Stimulated activated CD8-positive, alpha-beta memory T cell treated with anti-CD3 and anti-CD28 coated beads, Interleukin-4, amount 100 ng/mL, for 24 hours (primary cell): ENCODE data around the gene OOSP4B.
"Not testable (repeated sequence)": the region's sequence is repeated elsewhere in the genome, so short reads cannot be mapped to it uniquely, and the experiment has no call there.

Experiments used
- DNase-seq: peaks from one replicate; pipeline ENCODE4 v3.0.0-alpha.2; 2020; ENCODE audit warnings: low read depth

The OOSP4B gene

DNA sequence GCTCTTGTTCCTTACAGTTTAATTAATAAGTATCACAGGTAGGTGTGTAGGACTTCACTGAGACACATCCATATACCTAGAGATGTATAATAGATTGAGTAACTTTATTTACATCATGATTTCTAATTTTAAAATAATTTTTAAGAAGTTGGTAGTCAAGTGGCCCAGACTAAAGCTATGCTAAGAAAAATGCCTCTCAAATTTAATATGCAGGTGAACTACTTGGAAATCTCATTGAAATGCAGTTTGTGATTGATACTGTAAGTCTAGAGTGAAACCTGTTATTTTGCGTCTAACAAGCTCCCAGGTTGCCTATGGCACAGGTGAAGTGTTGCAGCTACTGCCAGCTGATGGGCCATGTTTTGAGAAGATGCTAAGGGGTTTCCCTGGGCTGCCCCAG is at the start of gene OOSP4B:
Gene OOSP4B (plus strand): TSS at position 301 of the 400 bp plus-strand sequence.
- DNase-seq = no peak

DNA sequence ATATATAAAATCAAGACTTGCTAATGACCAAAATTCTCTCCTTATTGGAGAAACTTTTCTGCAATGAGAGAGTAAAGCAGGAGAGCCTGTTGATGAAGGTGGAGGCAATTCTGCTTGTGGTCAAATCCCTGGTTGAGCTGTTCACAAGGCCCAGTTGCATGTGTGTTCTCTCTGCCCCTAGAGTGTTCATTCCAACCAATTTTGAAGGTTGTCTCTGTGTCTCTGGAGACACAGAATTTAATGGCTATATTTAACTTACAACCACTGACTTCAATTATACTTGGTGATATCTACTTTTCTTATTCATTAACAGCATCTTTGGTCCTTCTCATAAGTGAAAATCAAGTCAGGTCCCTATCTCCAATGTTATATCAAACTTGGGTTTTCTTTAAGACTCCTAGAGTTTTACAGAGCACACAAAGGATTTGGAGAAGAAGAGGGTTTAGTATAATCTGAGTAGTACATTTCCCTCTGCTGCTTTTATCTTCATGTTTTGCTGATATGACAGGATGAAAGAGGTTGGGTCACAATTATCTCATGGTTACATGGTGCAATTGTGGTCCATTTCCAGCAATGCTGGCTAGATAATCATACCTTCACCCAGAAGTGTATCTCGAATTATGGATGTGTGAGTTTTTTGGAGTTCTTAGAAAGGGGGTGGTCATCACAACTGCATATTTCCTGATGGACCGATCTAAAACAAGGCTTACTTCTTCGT is 49.1 kb upstream of the OOSP4B start:
- DNase-seq = no peak

DNA sequence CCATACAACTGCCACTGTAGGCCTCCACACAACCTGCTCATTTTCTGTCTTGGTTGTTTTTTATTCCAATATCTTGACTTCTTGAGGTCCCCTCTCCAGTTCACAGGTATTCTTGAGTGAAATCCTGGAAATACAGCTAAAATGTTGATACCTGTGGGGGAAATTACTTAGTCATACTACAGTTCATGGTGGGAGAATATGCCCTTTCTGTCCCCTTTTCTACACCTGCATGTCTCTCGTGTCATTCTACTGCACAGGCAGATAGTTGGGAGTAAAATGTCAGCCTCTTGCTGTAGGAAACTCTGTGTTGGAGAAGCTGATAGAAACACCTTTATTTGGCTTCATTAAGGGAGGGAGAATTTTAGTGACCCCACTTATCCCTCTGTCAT is 48.6 kb upstream of the OOSP4B start:
- no peak for DNase-seq

DNA sequence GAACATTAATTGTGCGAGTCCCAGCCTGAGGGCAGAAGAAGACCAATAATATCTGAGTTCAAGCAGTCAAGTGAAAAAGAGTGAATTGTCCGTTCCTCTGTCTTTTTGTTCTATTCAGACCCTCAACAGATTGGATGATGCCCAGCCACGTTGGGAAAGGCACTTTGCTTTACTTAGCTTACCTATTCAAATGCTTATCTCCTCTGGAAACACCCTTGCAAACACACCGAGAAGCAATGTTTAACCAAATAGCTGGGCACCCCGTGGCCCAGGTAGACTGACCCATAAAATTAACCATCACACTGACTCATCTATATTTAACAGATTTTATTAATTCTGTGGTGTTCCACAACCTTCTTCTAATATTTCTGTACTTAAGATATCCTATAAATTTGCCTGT is 43.9 kb upstream of the OOSP4B start:
- DNase-seq = no peak

DNA sequence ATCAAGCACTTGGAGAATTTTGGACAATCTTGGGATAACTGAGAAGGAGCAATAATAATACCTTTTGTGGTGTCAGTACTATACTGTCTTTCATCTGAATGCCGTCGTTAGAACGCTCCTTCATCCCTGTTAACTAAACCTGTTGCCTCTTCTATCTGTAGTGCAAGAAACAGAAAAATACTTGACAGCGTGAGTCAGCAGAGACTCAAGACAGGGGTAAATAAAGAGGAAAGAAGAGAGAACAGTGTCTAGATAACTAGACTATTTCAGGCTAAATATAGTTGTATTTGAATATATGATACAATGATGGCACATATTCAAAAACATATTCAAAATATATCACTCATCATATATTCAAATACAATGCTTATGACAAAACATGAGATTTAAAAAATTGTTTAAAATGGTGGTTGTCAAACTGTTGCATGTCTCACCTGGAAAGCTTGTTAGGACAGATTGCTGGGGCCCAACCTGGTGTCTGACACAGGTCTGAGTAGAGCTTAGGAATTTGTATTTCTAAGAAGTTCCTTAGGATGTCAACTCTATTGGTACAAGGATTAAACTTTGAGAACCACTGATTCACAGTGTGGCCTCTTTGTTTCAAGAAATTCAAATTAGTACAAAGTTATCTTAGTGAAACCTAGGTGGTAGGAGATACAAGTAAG is 35.7 kb upstream of the OOSP4B start:
- no peak for DNase-seq

DNA sequence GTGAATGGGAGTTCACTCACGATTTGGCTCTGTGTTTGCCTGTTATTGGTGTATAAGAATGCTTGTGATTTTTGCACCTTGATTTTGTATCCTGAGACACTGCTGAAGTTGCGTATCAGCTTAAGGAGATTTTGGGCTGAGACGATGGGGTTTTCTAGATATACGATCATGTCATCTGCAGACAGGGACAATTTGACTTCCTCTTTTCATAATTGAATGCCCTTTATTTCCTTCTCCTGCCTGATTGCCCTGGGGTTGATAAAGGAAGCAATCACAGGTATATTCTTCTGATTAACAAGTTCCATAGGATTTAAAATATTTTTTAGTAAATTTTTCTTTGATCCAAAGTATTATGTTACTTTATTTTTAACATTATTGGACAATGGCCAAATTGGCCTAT is 34.9 kb upstream of the OOSP4B start:
- not testable (repeated sequence) for DNase-seq

- DNase-seq = no peak
These were observed 33.8 kb upstream of the OOSP4B start for GRCh38 chr11:59983212-59983611.

DNA sequence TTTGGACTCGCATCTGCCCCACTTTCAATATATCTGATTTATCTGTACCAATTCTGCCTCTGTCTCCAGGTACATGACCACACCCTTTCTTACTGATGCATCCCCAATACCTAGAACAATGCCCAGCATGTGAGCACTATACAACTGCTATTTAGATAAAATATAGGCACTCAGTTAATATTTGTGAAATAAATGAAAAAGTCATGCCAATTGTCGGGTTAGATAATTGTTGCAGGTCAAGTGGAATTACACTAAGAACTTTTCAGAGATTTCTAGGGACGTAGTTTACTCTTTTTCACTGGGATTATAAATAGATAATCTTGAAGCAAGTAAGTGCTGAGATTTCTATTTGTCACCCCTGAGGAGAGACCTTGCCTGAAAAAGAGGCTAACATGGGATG is 32.6 kb upstream of the OOSP4B start:
- no peak for DNase-seq

- DNase-seq = no peak
These were observed 26.6 kb upstream of the OOSP4B start for GRCh38 chr11:59990421-59990820.

- DNase-seq = no peak
These were observed 24.6 kb upstream of the OOSP4B start for GRCh38 chr11:59992425-59992824.

DNA sequence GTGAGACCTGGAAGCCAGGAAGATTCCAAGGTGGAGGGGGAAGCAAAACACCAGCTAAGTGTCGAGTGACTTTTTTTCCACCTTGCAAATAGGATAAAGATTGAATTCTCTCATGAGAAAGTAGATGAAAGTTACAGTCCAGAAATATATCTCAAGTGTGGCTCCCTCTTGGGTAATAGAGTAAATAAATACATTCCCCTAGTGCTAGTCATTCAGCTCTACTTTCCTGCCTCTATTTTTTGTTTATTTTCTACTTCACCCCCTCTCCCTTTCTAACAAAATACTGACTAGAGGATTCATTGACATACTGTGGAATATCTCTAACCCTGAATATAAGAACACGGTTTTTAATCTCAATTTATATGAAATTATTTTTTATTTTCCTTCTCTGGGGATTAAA is 19.2 kb upstream of the OOSP4B start:
- DNase-seq = no peak

DNA sequence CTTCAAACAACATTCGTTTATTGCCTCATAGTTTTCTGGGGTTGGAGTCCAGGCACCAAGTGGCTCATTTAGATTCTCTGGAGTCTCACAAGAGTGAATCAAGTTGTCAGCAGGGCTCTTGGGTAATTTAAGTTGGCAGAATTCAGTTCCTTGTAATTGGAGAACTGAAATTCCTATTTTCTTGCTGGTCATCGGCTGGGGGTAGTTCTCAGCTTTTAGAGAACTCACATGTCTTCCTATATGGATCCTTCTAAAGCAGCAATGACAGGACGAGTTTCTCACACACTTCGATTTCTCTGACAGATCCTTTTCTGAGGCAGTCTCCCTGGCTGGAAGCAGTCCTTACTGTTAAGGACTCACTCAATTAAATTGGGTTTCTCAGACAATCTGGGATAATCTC is 17.3 kb upstream of the OOSP4B start:
- DNase-seq = no peak

GRCh38 chr11:60003729-60004128 is 13.3 kb upstream of the OOSP4B start:
- DNase-seq = no peak

DNA sequence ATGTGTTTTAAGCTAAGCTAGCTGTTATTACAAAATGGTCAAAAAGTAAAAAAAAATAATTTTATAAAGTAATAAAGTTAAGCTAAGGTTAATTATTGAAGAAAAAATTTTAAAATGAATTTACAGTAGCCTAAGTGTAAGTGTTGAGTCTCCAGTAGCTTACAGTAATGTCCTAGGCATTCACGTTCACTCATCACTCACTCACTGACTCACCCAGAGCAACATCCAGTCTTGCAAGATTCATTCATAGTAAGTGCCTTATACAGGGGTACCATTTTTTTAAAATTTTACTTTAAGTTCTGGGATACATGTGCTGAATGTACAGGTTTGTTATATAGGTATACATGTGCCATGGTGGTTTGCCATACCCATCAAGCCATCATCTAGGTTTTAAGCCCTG is 11.6 kb upstream of the OOSP4B start:
- no peak for DNase-seq

DNA sequence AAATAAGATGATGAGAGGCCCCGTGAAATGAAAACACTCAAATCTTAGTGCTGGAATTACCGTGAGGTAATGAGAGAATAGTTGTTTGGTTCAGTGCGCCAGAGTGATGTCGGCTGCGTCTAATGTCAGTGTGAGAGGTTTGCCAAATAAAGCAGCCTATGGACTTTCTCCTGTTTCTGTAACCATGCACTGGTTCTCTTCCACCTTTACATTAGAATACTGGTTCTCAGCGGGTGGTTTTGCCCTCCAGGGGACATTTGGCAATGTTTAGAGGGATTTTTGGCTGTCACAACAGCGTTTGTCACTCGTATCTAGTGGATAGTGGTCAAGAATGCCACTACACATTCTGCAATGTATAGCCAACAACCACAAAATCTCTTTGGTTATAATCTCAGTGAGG is 1.1 kb downstream of the OOSP4B start:
- no peak for DNase-seq

DNA sequence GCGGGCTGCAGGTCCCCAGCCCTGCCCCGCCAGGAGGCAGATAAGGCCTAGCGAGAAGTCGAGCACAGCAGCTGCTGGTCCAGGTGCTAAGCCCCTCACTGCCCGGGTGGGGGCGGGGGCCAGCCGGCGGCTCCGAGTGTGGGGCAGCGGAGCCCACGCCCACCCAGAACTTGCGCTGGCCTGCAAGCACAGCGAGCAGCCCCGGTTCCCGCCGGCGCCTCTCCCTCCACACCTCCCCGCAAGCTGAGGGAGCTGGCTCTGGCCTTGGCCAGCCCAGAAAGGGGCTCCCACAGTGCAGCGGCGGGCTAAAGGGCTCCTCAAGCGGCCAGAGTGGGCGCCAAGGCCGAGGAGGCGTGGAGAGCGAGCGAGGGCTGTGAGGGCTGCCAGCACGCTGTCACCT is 3.4 kb downstream of the OOSP4B start:
- not testable (repeated sequence) for DNase-seq

GRCh38 chr11:60029015-60029632 is 12.1 kb downstream of the OOSP4B start:
- no peak for DNase-seq

DNA sequence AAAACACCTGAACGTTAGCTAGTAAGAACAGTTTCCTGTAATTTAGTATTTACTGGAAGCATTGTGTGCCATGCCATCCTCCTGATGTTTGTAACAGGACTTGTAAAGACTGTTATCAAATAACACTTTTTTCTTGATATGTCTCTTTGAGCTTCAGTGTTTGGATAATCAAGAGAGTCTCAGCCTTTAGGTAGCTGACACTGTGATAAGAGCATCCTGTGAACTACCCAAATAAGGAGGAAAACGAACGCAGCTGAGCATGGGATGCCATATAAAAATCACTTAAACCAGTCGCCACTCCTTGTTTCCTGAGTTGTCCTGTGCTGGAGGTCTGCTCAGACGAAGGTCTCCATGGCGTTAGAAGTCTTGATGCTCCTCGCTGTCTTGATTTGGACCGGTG is 23.1 kb downstream of the OOSP4B start, which contains the start of gene OOSP2:
Gene OOSP2 (plus strand): TSS at position 301 of the 400 bp plus-strand sequence. CDS start 51 bp downstream, at position 352.
- no peak for DNase-seq

DNA sequence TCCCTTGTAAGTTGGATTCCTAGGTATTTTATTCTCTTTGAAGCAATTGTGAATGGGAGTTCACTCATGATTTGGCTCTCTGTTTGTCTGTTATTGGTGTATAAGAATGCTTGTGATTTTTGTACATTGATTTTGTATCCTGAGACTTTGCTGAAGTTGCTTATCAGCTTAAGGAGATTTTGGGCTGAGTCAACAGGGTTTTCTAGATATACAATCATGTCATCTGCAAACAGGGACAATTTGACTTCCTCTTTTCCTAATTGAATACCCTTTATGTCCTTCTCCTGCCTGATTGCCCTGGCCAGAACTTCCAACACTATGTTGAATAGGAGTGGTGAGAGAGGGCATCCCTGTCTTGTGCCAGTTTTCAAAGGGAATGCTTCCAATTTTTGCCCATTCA is 33.4 kb downstream of the OOSP4B start:
- DNase-seq = not testable (repeated sequence)

DNA sequence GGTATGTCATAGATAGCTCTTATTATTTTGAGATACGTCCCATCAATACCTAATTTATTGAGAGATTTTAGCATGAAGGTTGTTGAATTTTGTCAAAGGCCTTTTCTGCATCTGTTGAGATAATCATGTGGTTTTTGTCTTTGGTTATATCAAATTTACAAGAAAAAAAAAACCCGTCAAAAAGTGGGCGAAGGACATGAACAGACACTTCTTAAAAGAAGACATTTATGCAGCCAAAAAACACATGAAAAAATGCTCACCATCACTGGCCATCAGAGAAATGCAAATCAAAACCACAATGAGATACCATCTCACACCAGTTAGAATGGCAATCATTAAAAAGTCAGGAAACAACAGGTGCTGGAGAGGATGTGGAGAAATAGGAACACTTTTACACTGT is 33.9 kb downstream of the OOSP4B start:
- not testable (repeated sequence) for DNase-seq

DNA sequence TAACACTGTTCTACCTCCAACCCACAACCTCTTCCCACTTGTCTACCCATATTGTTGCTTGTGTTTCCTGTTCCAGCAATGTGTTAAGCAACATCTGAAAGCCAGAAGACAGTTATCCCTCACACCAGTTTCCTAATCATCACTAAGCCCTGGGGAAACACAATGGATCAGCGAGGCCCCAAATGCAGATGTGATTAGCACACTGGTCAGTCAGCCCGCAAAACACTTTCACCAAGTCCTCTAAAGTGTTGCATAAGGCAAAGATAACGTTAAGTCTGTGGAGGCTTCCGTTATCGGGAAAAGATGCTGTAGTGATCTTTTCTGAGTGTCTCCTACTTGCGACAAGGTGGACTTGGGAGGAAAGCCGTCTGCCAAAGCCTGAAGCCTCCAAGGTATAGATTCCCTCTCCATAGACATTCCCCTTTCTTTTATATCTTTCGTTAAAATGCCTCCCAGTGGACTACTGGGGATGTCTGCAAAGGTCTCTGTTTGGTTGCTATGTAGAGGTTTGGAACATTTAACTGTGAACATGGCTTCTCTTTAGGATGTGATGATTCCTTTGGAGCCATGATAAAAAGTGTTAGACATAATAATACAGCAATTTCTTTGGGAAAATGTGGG is 39.5 kb downstream of the OOSP4B start, which contains the start of gene MS4A3:
Gene MS4A3 (plus strand): TSS at position 317 of the 621 bp plus-strand sequence. CDS start 4,496 bp downstream, outside the sequence.
- DNase-seq = no peak

DNA sequence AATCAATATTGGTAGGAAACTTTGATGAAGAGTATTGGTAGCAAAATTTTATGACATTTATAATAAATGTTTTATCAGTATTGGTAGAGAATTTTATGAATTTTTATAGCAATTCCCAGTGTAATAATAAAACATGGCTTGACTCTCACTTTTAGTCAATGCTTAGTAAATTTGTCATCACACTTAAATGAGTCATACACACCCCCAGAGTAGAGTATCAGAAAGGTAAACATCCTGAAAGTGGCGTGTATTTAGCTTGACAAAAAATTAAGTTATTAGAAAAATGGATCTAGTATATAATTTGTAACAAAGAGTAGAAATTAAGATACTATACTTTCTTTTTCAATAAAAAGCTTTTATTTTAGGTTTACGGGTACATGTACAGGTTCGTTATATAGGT is 42.1 kb downstream of the OOSP4B start:
- DNase-seq = no peak
